Measurements from ENCODE around the gene TSPEAR.
A peak's percentile ranks its signal among the peaks of the same experiment; 100 is the strongest.
"Not testable (repeated sequence)": the region's sequence is repeated elsewhere in the genome, so short reads cannot be mapped to it uniquely, and the experiment has no call there.

The TSPEAR gene

DNA sequence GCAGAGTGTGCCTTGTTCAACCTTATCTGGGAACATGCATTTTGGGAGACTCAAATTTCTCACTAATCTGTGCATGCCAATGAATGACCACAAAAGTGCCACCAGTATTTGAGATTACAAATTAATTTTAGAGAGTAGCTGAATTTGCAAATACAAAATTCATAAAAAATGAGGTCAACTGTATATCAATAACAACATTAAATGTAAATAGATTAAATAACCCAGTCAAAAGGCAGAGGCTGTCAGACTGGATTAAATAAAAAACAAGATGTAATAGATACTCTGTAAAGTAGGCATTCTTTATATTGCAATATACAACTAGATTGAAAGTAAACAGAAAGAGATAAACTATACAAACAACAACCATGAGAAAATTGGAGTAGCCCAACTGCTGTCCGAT is 147.3 kb downstream of the TSPEAR start:
- DNase-seq = no peak

DNA sequence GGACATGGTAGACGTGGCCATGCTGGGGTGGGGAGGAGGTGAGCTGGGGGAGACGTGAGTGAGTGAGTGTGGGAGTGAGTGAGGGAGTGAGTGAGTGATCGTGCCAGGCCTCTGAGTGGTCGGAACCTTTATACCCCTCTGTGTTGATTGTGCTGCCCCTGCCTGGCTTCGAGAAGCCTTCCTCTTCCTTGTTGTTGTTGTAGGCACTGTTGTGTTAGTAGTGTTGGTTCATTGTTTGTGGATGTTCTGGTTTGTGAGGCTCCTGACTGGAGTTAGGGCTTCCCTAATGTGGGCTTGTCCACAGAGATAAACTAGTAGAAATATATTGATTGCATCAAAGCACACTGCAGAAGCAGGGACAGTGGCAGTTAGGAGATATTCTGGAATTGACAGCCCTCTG is 152.7 kb downstream of the TSPEAR start, which contains the start of gene KRTAP10-3:
Gene KRTAP10-3, minus strand, starts transcription at position 101 of the 400 bp plus-strand sequence. Its CDS starts 80 bp downstream, at position 21.
- DNase-seq = no peak

GRCh38 chr21:44558329-44558675 is 153.1 kb downstream of the TSPEAR start:
- DNase-seq = peak in 1 of 2 experiments; percentile 8

- DNase-seq = no peak
Measured at GRCh38 chr21:44557491-44558328, 153.7 kb downstream of the TSPEAR start.

DNA sequence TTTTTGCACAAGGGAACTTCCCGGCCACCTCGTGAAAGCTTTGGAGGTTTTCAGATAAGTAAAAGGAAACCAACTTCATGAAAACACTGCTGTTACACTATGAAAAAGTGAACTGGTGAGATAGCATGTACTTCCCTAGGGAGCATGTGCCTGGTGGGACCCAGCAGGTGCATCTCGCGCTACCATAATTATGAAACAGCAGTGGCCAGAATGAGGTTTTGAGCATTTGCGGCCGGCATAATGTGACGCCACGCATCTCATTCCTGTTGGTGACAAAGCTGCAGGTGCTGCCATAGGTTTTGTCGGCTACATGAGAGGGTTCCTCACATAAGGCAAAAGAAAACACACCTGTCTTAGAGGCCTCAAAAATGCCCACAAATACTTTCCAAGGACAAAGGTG is 154.5 kb downstream of the TSPEAR start:
- no peak for DNase-seq

GRCh38 chr21:44555200-44555875 is 156.0 kb downstream of the TSPEAR start:
- no peak for DNase-seq

- no peak for DNase-seq
Measured at GRCh38 chr21:44552681-44553080, 158.7 kb downstream of the TSPEAR start.

GRCh38 chr21:44552136-44552535 is 159.2 kb downstream of the TSPEAR start:
- no peak for DNase-seq

DNA sequence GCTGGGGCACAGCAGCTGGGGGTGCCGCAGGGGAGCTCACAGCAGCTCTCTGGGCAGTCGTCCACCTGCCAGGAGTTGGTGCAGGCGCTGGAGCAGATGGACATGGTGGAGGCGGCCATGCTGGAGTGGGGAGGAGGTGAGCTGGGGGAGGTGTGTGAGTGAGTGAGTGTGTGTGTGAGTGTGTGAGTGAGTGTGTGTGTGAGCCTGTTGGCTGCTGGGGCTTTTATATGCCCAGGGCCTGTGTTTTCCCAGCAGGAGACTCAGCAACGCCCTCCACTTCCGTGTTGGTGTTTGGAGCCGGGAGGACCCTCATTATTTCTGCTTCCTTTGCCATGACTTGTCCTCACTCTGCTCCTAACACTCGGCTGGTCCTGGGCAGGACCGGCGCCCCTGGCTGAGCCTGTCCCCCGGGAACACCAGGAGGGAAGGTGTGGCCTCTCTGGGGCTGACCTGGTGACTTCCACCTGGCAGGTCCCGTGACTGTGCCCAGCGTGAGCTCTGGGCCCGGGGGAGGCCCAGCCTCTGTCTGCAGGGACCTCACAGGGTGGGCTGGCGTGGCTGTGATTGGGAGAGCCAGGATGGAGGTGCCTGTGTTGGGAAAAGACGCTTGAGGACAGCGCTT is 159.9 kb downstream of the TSPEAR start, which contains the start of gene KRTAP10-2:
Gene KRTAP10-2, minus strand, starts transcription at position 166 of the 622 bp plus-strand sequence. Its CDS starts 47 bp downstream, at position 119.
- peak in 1 of 2 experiments; percentile 26 for DNase-seq

GRCh38 chr21:44550807-44551206 is 160.6 kb downstream of the TSPEAR start:
- DNase-seq = no peak

DNA sequence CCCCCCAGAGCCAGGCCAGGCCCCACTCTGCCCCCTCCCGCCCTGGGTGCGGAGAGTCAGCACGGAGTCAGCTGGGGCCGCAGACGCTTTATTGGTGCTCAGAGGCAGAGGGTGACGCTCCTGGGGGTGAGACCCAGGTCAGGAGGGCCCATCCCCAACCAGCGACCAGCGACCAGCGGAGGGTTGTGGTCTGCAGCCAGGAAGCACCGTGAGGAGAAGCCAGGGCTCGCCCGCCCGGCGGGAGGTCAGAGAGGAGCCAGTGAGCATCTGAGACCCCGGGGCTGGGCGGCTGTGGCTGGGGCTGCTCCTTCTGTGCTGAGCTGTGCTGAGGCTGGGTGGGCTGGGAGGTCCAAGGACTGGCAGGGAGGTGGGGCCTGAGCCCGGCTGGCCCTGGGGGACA is 161.1 kb downstream of the TSPEAR start:
- DNase-seq = not testable (repeated sequence)

- peak in 1 of 2 experiments; percentile 75 for DNase-seq
Measured at GRCh38 chr21:44549525-44550211, 161.7 kb downstream of the TSPEAR start.

GRCh38 chr21:44548922-44549321 is 162.4 kb downstream of the TSPEAR start:
- DNase-seq = no peak

GRCh38 chr21:44548381-44548780 is 163.0 kb downstream of the TSPEAR start:
- DNase-seq = no peak

DNA sequence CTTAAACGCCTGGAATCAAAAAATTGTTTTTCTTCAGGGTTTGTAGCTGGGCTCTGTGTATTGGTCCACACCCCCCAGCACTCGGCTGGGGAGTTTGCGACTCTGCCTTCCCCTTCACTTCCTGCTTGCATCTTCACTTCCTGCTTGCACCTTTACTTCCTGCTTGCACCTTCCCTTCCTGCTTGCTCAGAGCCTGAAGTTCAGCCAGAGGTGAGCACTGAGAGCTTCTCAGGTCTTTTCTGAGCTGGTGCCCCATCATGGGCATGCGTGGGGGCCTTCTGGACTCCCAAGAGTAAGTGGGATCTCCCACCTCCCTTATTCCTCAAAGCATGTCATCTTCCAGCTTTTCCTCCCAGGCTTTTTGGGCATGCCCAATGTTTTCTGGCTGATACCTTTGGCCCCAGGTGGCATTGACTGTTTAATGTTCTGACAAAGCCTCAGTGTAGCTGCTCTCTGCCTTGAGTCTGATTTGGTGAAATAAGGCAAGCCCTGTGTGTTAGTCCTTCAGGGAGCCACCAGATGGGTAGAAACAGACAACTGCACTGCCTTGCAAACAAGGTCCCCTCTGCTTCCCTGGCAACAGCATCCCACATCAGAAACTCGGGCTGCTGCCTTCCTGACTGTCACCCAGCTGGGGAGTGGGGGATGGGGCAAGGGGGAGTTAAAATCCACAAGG is 163.6 kb downstream of the TSPEAR start:
- no peak for DNase-seq

GRCh38 chr21:44544566-44544965 is 166.8 kb downstream of the TSPEAR start:
- no peak for DNase-seq

DNA sequence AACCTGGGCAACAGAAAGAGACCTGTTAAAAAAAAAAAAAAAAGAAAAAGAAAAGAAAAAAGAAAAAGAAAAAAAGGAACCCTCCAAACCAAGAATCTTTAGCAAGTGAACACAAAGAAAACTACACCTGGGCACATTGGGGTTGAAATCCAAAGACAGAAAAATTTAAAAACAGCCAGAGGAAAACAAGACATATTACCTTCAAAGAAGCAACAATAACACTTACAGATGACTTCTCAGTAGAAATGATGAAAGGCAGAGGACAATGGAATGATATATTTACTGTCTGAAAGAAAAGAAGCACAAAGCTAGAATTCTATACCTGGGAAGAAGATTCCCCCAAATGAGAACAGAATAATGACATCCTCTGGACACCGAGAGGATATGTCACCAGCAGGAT is 168.7 kb downstream of the TSPEAR start:
- DNase-seq = no peak

DNA sequence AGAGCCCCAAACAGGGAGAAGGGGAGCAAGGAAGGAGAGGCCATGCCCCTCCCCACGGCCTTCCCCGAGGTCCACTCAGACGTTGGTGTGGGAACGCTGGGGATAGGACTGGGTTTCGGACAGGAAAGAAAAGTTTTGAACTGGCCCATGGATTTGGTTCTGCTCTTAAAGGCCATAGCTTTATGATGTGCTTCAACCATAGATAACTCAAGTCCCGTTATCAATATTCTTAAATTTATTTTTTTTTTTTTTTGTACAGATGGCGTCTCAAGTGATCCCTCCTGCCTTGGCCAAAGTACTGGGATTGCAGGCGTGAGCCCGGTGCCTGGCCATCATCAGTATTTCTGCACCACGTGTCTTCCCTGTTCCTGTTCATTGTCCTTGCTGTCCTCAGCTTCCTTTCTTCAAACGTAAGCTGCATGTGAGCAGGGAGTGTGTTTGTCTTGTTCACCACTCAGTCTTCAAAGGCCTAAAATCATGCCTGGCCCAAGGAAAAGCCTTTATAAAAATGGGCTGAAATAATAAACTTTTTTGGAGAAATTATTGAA is 170.6 kb downstream of the TSPEAR start:
- DNase-seq = no peak

GRCh38 chr21:44539991-44540666 is 171.2 kb downstream of the TSPEAR start, which contains the start of gene KRTAP10-1:
TSS of gene KRTAP10-1 (minus strand) at chr21:44540195. CDS start at chr21:44540150, 45 bp downstream.
- no peak for DNase-seq

DNA sequence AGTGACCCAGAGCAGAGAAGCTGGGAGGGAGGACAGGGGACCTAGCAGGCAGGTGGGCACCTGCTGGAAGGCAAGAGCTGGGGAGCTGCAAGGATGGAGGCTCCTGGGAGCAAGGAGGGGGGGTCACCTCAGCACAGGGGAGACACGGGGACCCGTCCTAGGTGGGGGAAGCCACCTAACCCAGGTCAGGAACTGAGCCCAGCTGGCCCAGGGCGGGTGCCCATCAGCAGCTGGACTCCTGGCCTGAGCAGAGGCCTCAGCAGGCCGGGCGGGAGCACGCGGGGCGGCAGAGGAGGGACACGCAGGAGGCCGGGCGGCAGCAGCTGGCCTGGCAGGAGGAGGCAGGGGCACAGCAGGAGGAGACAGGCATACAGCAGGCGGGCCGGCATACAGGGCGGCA is 172.3 kb downstream of the TSPEAR start:
- no peak for DNase-seq

All from NCI-H524 (cell line).